ENCODE results near the gene IFI27L1.

IFI27L1 gene

GRCh38 chr14:94081386-94081820 is 293 bp downstream of the IFI27L1 start:
- no peak for DNase-seq

GRCh38 chr14:94087891-94088290 is 6.8 kb downstream of the IFI27L1 start:
- no peak for DNase-seq

DNA sequence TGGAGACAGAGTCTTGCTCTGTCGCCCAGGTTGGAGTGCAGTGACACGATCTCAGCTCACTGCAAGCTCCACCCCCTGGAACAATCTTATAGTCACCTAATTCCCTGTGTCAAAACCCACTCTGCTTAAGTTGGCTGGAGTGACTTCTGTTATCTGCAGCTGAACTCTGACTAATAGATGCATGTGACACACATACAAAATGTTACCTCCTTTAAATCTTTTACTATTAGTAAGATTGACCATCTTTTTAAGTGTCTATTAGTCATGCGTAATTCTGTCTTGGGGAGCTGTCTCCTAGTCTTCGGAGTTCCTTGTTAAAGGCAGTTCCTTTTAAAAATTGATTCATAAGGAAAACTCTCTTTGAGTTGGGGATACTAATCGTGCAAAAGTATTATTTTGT is 7.4 kb downstream of the IFI27L1 start:
- DNase-seq = no peak

DNA sequence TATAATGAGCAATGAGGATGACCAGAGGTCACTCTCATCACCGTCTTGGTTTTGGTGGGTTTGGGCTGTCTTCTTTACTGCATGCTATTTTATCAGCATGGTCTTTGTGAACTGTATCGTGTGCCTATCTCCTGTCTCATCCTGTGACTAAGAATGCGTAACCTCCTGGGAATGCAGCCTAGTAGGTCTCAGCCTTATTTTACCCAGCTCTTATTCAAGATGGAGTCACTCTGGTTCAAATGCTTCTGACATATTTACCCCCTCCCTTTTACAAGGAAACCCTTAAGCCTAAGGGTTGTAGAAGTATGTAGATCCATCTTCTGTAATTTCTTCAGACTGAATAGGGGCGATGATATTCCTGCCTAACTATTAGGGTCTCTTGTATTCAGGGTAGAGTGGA is 8.4 kb downstream of the IFI27L1 start:
- no peak for DNase-seq

- no peak for DNase-seq
Observed at GRCh38 chr14:94093418-94093817, 12.3 kb downstream of the IFI27L1 start.

DNA sequence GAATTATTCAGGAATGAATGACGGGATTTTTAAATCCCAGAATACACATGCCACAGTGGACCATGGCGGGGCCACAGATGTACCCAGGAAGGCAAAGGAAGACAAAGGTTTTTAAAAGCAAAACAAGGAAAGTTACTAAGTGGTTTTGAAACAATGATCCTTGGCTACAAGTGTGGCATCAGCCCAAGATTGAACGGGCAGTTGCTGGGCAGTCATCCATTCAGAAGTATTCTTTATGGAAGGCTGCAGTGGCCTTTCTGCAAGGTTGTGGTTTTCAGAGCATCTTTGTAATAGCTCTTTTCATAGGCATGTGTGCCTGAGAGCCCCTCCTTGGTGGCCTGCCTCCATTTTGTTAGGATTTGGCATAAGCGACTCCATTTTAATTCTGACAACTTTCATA is 16.0 kb downstream of the IFI27L1 start:
- no peak for DNase-seq

DNA sequence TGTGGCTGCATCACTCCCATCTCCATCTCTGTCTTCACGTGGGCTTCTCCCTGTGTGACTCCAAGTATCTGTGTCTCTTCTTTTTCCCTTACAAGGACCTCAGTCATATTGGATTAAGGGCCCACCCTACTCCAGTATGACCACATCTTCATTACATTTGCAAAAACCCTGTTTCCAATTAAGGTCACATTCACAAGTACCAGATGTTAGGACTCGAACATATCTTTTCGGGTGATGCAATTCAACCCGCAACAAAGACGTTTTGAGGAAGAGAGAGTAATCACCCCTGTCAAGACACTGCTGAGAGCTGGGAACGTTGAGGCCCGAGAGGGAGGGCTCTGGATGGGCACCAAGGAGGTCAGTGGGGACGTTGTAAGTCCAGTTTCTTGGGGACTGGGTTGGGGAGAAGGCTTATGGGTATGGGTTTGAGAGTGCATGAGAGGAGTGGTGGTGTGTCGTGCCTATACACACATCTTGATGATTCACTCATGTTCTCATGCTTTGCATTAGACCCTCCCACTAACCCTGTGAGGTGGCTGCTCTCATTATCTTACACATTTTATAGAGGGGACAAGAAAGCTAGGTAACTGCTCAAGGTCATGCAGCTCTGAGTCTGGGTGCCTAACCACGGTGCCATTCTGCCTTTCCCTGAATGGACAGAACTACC is 17.3 kb downstream of the IFI27L1 start:
- DNase-seq = no peak

DNA sequence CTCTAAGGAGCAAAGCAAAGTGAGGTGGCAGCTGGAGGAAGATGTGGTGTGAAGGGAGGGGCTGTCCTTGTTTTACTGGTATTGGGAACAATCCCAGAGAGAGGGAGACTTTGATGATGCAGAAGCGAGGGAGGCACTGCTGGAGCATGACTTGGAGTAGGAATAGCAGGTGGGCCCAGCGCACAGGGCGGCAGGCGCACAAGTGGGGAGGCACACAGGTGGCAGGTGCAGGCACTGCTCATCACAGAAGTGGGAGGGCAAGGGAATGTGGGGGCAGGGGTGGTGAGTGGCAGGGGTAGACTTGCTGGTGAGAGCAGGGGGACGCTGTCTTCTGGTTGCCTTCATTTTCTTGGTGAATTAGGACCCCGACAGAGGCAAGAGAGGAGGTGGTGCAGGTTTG is 17.9 kb downstream of the IFI27L1 start:
- DNase-seq = no peak

- DNase-seq = no peak
Observed at GRCh38 chr14:94100847-94101246, 19.7 kb downstream of the IFI27L1 start.

DNA sequence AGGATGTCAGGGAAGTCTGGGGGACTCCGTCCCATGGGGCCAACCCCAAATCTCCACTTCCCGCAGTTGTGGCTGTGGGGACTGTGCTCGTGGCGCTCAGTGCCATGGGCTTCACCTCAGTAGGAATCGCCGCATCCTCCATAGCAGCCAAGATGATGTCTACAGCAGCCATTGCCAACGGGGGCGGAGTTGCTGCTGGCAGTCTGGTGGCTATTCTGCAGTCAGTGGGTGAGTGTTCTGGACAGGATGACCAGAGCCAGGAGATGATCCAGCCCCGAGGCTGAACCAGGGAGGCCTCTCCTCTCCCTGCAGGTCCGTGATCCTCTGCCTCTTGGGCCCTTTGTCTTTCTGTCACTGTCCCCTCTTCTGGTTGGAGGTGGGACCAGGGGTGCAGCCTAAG is 20.6 kb downstream of the IFI27L1 start:
- DNase-seq = no peak

DNA sequence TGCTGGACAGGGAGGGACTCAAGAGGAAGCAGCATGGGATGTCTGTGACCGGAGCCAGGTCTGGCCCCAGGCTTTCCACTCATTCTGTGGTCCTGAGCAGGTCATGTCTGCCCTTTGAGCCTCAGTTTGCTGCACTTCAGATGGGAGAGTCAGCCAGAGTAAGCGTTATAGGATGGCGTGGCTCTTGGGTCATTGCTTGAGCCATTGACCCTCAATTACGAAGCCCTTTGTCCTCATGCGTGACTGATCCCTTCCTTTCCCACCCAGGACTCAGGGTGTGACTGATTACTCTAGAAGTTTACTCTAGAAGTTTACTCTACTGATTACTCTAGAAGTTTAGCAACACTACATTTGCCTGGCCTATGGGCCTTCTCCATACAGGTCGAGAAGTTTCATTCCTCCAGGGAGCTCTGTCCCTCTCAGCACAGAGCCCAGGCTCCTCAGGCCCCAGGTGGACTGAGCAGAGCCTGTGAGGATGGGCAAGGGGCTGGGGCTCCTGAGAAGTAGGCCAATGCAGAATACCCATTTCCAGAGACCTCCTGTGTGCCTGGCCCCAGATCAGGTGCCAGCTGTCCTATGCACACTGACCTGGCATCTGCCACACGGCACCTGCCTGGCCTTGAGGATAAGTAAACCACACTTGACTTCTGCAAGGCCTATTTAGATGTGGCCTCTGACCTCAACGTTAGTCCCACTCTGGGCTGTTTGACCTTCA is 21.8 kb downstream of the IFI27L1 start:
- DNase-seq = no peak

- no peak for DNase-seq
Observed at GRCh38 chr14:94103554-94104150, 22.5 kb downstream of the IFI27L1 start.

GRCh38 chr14:94104731-94105130 is 23.6 kb downstream of the IFI27L1 start:
- no peak for DNase-seq

DNA sequence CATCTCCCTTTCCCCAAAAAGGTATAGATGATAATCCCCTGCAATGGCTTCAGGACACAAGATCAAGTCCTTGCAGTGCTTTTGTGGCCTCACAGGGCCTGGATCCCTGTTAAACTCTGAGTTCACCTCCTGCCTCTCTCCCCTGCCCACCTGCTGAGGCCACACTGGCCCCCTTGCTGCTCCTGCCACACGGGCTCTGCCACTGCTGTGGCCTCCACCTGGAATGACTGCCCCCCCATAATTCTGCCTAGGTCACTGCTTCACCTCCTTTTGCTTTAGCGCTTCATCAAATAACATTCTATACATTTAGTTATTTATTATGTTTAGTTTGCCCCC is 28.8 kb downstream of the IFI27L1 start:
- no peak for DNase-seq

DNA sequence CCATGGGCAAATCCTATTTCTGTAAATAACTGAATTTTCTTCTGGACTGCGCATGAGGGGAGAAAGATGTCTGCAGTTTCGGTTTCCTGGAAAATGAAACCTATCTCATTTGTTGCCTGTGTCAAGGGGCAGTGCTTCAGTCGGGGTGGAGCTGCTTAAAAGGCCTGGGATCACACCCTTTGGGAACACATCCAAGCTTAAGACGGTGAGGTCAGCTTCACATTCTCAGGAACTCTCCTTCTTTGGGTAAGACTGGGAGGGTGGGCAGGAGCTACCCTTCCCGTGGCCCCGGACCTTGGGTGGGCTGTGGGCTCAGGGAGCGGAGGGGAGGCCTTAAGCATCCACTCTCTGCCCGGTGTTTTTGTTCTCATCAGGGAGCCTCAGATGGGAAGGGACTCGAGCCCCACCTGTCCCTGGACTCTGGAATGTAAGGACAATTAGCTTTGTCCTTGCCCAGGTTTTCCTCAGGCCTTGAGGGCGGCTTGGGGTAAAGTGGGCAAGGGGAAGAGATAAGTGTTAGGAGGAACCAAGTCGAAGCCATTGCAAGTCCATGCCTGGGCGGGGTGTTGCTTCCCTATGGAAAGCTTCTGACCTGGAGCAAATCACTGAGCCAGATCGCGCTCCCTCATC is 29.6 kb downstream of the IFI27L1 start, which contains the start of gene IFI27:
IFI27 (plus strand) TSS at position 185 of the 630 bp plus-strand sequence.
- DNase-seq = no peak

- DNase-seq = no peak
Observed at GRCh38 chr14:94111276-94112095, 30.4 kb downstream of the IFI27L1 start.

GRCh38 chr14:94112513-94113063 is 31.5 kb downstream of the IFI27L1 start:
- DNase-seq = no peak

DNA sequence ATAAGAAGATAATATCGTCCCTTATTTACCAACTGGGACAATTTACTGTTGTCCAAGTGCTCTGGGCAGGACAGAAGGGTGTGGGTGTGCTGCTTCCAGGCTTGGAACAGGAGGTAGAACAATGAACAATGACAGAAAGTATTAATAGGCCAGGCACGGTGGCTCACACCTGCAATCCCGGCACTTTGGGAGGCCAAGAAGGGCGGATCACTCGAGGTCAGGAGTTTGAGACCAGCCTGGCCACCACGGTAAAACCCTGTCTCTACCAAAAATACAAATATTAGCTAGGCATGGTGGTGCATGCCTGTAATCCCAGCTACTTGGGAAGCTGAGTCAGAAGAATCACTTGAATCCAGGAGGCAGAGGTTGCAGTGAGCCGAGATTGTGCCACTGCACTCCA is 32.0 kb downstream of the IFI27L1 start:
- DNase-seq = no peak

GRCh38 chr14:94113490-94113889 is 32.4 kb downstream of the IFI27L1 start:
- no peak for DNase-seq

DNA sequence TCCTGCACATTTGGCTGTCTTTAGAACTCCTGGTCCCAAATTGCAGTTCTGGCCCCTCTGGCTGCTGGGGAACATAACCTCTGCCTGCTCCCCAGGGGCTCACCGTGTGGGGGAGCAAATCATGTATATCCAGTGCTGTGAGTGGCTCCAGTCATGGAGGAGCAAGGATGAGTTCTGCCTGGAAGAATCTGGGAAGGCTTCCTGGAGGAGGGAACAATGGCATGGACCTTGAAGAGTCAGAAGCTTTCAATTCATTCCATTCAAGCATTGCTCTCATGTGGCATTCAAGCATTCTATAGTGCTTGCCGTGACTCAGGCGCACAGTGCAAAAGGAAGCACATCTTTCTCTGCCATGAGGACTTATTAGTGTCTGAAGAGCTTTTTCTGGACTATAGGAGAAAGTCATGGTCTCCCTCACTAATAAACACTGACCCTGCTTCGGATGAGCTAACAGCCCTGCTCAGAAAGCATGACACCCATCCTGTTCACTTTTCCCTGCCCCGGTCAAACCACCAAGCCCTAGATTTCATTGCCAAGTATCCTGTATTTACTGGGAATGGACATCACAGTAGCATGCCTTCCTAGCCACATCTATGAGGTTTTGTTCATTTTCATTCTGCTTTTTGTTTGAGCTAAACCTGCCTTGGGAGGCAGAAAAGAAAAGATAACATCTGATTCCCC is 32.9 kb downstream of the IFI27L1 start:
- no peak for DNase-seq

- DNase-seq = no peak
Observed at GRCh38 chr14:94114589-94115057, 33.5 kb downstream of the IFI27L1 start.

All from T-helper 1 cell (primary cell).